Smooth muscle cell (in vitro differentiated cells): Measurements from ENCODE around the gene CRYL1. TPM values are rescaled to one million over a fixed set of nuclear protein-coding genes. Genes with fewer than 3 reads are reported as not detected.

Experiments used
- DNase-seq: peaks from one replicate; lab custom pipeline; 2025; ENCODE audit not compliant: unreplicated experiment; lab: John Stamatoyannopoulos, UW
- H2AFZ ChIP-seq: fragments of 200-600 bp; sonication (generic); 2 replicates; pipeline ENCODE4 v1.6.0; 2016; ENCODE audit warnings: antibody characterized with exemption, low read depth, mild to moderate bottlenecking
- H3F3A ChIP-seq: fragments of 200-600 bp; sonication (generic); 2 replicates; pipeline ENCODE4 v1.6.0; 2017; ENCODE audit warnings: antibody characterized with exemption, low read depth
- H3K27ac ChIP-seq: fragments of 200-600 bp; sonication (generic); 2 replicates; pipeline ENCODE4 v1.5.1; 2016; ENCODE audit warnings: low read depth, mild to moderate bottlenecking
- H3K27me3 ChIP-seq: fragments of 200-600 bp; sonication (generic); 2 replicates; pipeline ENCODE4 v1.6.1; 2016; ENCODE audit warnings: low read depth, mild to moderate bottlenecking
- H3K36me3 ChIP-seq: fragments of 200-600 bp; sonication (generic); 2 replicates; pipeline ENCODE4 v1.5.1; 2016; ENCODE audit warnings: low read depth
- H3K4me1 ChIP-seq: fragments of 200-600 bp; sonication (generic); 2 replicates; pipeline ENCODE4 v1.5.1; 2016; ENCODE audit warnings: low read depth
- H3K4me2 ChIP-seq: fragments of 200-600 bp; sonication (generic); 2 replicates; pipeline ENCODE4 v1.6.0; 2016; ENCODE audit warnings: mild to moderate bottlenecking
- H3K4me3 ChIP-seq: fragments of 200-600 bp; sonication (generic); 2 replicates; pipeline ENCODE4 v1.5.1; 2016; ENCODE audit warnings: mild to moderate bottlenecking
- H3K79me2 ChIP-seq: fragments of 200-600 bp; sonication (generic); 2 replicates; pipeline ENCODE4 v1.6.0; 2016; ENCODE audit warnings: low read depth, mild to moderate bottlenecking
- H3K9ac ChIP-seq: fragments of 200-600 bp; sonication (generic); 2 replicates; pipeline ENCODE4 v1.6.0; 2016; ENCODE audit warnings: low read depth
- H3K9me3 ChIP-seq: fragments of 200-600 bp; sonication (generic); replicated peaks from 2 replicates; pipeline ENCODE4 v1.5.1; 2016; ENCODE audit warnings: low read depth
- H4K20me1 ChIP-seq: fragments of 200-600 bp; sonication (generic); 2 replicates; pipeline ENCODE4 v1.6.0; 2016; ENCODE audit warnings: low read depth
- CTCF ChIP-seq: fragments of 200-600 bp; sonication (generic); IDR thresholded peaks from 2 replicates; pipeline ENCODE4 v1.5.1; 2017; ENCODE audit warnings: borderline replicate concordance, mild to moderate bottlenecking, antibody characterized with exemption; ENCODE audit not compliant: insufficient read depth, poor library complexity, severe bottlenecking
- WGBS: methylation state at CpG from one replicate; pipeline ENCODE4 v1.1.7; 2016; ENCODE audit warnings: low lambda C conversion rate; 5-methylcytosine and 5-hydroxymethylcytosine counted together
- polyA plus RNA-seq: library from polyadenylated mRNA; unstranded; fragments of >200 nt; fragmentation: Nextera tagmentation; extraction: Ambion mirVana; gene quantifications from 2 replicates; pipeline ENCODE4 v1.2.1, GENCODE V29; 2016
- total RNA-seq: library from RNA; depleted of rRNA; stranded (reverse); fragments of >200 nt; gene quantifications from 2 replicates; pipeline ENCODE4 v1.2.3, GENCODE V29; 2014

CRYL1 gene
- total and polyA plus RNA-seq, 2 experiments from 2014 or later: 6.5 to 12.4 TPM

GRCh38 chr13:20395061-20395916, 130.4 kb downstream of the CRYL1 start:
- no peaks in the 10 kb centered on the region for H3K36me3 ChIP-seq
- DNase-seq: no peak
- WGBS: 92% methylated on average over 26 of the region's 26 CpGs
- H3K9ac ChIP-seq: no peak overlapping the region
- H3F3A ChIP-seq: no peaks in the 10 kb centered on the region
- TF ChIP-seq CTCF: no peak
- no peak overlapping the region for H3K4me3 ChIP-seq
- H3K79me2 ChIP-seq: no peaks in the 10 kb centered on the region
- H2AFZ ChIP-seq: no peak overlapping the region
- H4K20me1 ChIP-seq: no peaks in the 10 kb centered on the region
- no peaks in the 10 kb centered on the region for H3K27me3 ChIP-seq
- H3K4me2 ChIP-seq: no peak overlapping the region
- no peak overlapping the region for H3K27ac ChIP-seq
- H3K9me3 ChIP-seq: no peaks in the 10 kb centered on the region
- no peaks in the 10 kb centered on the region for H3K4me1 ChIP-seq

- no peak overlapping the region for H2AFZ ChIP-seq
- no peaks in the 10 kb centered on the region for H3K4me1 ChIP-seq
- no peaks in the 10 kb centered on the region for H3K9me3 ChIP-seq
- no peak overlapping the region for H3K27ac ChIP-seq
- no peak for DNase-seq
- H3F3A ChIP-seq: no peaks in the 10 kb centered on the region
- H3K79me2 ChIP-seq: no peaks in the 10 kb centered on the region
- WGBS: 96% methylated on average over 29 of the region's 30 CpGs
- no peaks in the 10 kb centered on the region for H4K20me1 ChIP-seq
- no peak overlapping the region for H3K9ac ChIP-seq
- H3K36me3 ChIP-seq: no peaks in the 10 kb centered on the region
- H3K4me2 ChIP-seq: no peak overlapping the region
- no peak overlapping the region for H3K4me3 ChIP-seq
- H3K27me3 ChIP-seq: no peaks in the 10 kb centered on the region
- TF ChIP-seq CTCF: no peak
Measured at GRCh38 chr13:20394506-20394905, 131.2 kb downstream of the CRYL1 start.

GRCh38 chr13:20394169-20394501, 131.5 kb downstream of the CRYL1 start:
- no peaks in the 10 kb centered on the region for H3K27me3 ChIP-seq
- H4K20me1 ChIP-seq: no peaks in the 10 kb centered on the region
- no peaks in the 10 kb centered on the region for H3K4me1 ChIP-seq
- 96% methylated on average over 8 of the region's 8 CpGs for WGBS
- no peak overlapping the region for H3K27ac ChIP-seq
- DNase-seq: no peak
- H3K36me3 ChIP-seq: no peaks in the 10 kb centered on the region
- H3K9me3 ChIP-seq: no peaks in the 10 kb centered on the region
- no peak overlapping the region for H3K4me3 ChIP-seq
- TF ChIP-seq CTCF: no peak
- H3K79me2 ChIP-seq: no peaks in the 10 kb centered on the region
- no peak overlapping the region for H2AFZ ChIP-seq
- no peak overlapping the region for H3K9ac ChIP-seq
- no peaks in the 10 kb centered on the region for H3F3A ChIP-seq
- H3K4me2 ChIP-seq: no peak overlapping the region
